ENCODE measurements around the gene DCUN1D5. TPM values are rescaled to one million over a fixed set of nuclear protein-coding genes. Genes with fewer than 3 reads are reported as not detected.
"Not testable (repeated sequence)": the region's sequence is repeated elsewhere in the genome, so short reads cannot be mapped to it uniquely, and the experiment has no call there.

The DCUN1D5 gene
- total RNA-seq, 6 experiments from 2014 or later, result 6.4 to 35.4 (median 10.4) TPM

- Histone ChIP-seq H3K27me3 (no peaks in the 10 kb centered on the region), H3K36me3 (no peaks in the 10 kb centered on the region), H3K9me3 (no peaks in the 10 kb centered on the region), H3K27ac (no peak overlapping the region), H3K4me1 (no peaks in the 10 kb centered on the region), H3K4me3 (no peak overlapping the region)
- TF ChIP-seq CTCF (IDR thresholded peaks at IDR 0.05), result peak; percentile 65 to 78 (median 70)
- TF ChIP-seq POLR2A (IDR thresholded peaks at IDR 0.05), result no peak
- intact Hi-C loops (cut with DNase I), result no loop called here
- no peak for DNase-seq
- 7% methylated on average over 4 of the region's 4 CpGs for WGBS (ENCODE audit: insufficient coverage, low coverage, low lambda C conversion rate, missing lambda C conversion rate)
- ATAC-seq, result peak; percentile 91 to 98 (median 96)
Measured at GRCh38 chr11:103035791-103036434, 56.0 kb downstream of the DCUN1D5 start.

GRCh38 chr11:103035216-103035615 lies 56.7 kb downstream of the DCUN1D5 start:
- TF ChIP-seq CTCF (IDR thresholded peaks at IDR 0.05), result no peak
- TF ChIP-seq POLR2A (IDR thresholded peaks at IDR 0.05), result no peak
- Histone ChIP-seq H3K9me3 (no peaks in the 10 kb centered on the region), H3K4me3 (no peak overlapping the region), H3K27me3 (no peaks in the 10 kb centered on the region), H3K4me1 (no peaks in the 10 kb centered on the region), H3K36me3 (no peaks in the 10 kb centered on the region), H3K27ac (no peak overlapping the region)
- no peak for DNase-seq
- intact Hi-C loops (cut with DNase I), result no loop called here
- no peak for ATAC-seq

GRCh38 chr11:103031834-103032233 lies 60.1 kb downstream of the DCUN1D5 start:
- Histone ChIP-seq H3K27ac (no peak overlapping the region), H3K4me1 (no peaks in the 10 kb centered on the region), H3K9me3 (no peaks in the 10 kb centered on the region), H3K36me3 (no peaks in the 10 kb centered on the region), H3K4me3 (no peak overlapping the region), H3K27me3 (no peaks in the 10 kb centered on the region)
- ATAC-seq, result no peak
- no peak for TF ChIP-seq POLR2A (IDR thresholded peaks at IDR 0.05)
- no peak for TF ChIP-seq CTCF (IDR thresholded peaks at IDR 0.05)
- intact Hi-C loops (cut with DNase I), result no loop called here
- WGBS (ENCODE audit: insufficient coverage, low coverage, low lambda C conversion rate, missing lambda C conversion rate), result 63% methylated on average over 2 of the region's 2 CpGs
- DNase-seq, result no peak

GRCh38 chr11:103029401-103029800 lies 62.6 kb downstream of the DCUN1D5 start:
- WGBS (ENCODE audit: insufficient coverage, low coverage, low lambda C conversion rate, missing lambda C conversion rate), result 42% methylated on average over 2 of the region's 2 CpGs
- Histone ChIP-seq H3K4me3 (no peak overlapping the region), H3K4me1 (no peaks in the 10 kb centered on the region), H3K27me3 (no peaks in the 10 kb centered on the region), H3K27ac (no peak overlapping the region), H3K9me3 (no peaks in the 10 kb centered on the region), H3K36me3 (no peaks in the 10 kb centered on the region)
- no peak for ATAC-seq
- TF ChIP-seq POLR2A (IDR thresholded peaks at IDR 0.05) (no peak), CTCF (IDR thresholded peaks at IDR 0.05) (no peak)
- intact Hi-C loops (cut with DNase I), result no loop called here
- no peak for DNase-seq

GRCh38 chr11:103028304-103029020 lies 63.5 kb downstream of the DCUN1D5 start:
- 50% methylated on average over 5 of the region's 7 CpGs for WGBS (ENCODE audit: insufficient coverage, low coverage, low lambda C conversion rate, missing lambda C conversion rate)
- H3K27ac ChIP-seq; intact Hi-C loops (cut with DNase I); H3K4me3 ChIP-seq; ATAC-seq; DNase-seq; H3K27me3 ChIP-seq; H3K9me3 ChIP-seq; H3K36me3 ChIP-seq; H3K4me1 ChIP-seq: not testable (repeated sequence)

All from right lobe of liver (tissue), 6 donors.